Endothelial cell of umbilical vein (primary cell): ENCODE data around the gene SMG5. TPM values are rescaled to one million over a fixed set of nuclear protein-coding genes. Genes with fewer than 3 reads are reported as not detected.

ENCODE experiments used
- BruUV-seq: library from RNA; stranded (reverse); fragments of 400-500 nt; replicated peaks from 2 replicates; lab custom pipeline; 2021; lab: Mats Ljungman, UMichigan
- CTCF ChIA-PET: fragments of 300-600, 350-600 bp; sonication (Branson Sonifier 250); formaldehyde crosslinking; loops from one replicate; lab custom pipeline; 2021; ENCODE audit warnings: antibody characterized with exemption, inconsistent platforms; lab: Charles Lee
- POLR2A ChIA-PET: fragments of 300-600, 350-600 bp; sonication (Branson Sonifier 250); formaldehyde crosslinking; loops from one replicate; lab custom pipeline; 2021; ENCODE audit warnings: antibody characterized with exemption, inconsistent platforms; lab: Charles Lee
- DNase-seq: peaks from one replicate; pipeline ENCODE4 v3.0.0-alpha.2; 2011; ENCODE audit warnings: low read depth, low spot score
- FAIRE-seq: peaks from 2 replicates; lab custom pipeline; 2011; peaks lifted over from hg19 to GRCh38; lab: Jason Lieb, UNC
- H2AFZ ChIP-seq: 2 replicates; pipeline ENCODE4 v1.6.0; 2012; ENCODE audit warnings: low read depth, low read length, control low read depth, inconsistent platforms
- H3K27ac ChIP-seq: 2 replicates; pipeline ENCODE4 v1.5.1; 2011; ENCODE audit warnings: low read depth, mild to moderate bottlenecking, control low read depth, low read length, moderate library complexity; ENCODE audit not compliant: insufficient read depth
- H3K27me3 ChIP-seq, 2 experiments: 2 replicates each; pipeline versions ENCODE4 v1.6.0 to v1.6.1; 2011; ENCODE audit warnings: low read length in 2 of 2, mixed read lengths in 1 of 2; ENCODE audit not compliant: control insufficient read depth in 2 of 2, insufficient read depth in 2 of 2
- H3K36me3 ChIP-seq, 2 experiments: 2 replicates in 1 of 2; 3 replicates in 1 of 2; pipeline ENCODE4 v1.5.1; 2011; ENCODE audit warnings: low read length in 2 of 2, mild to moderate bottlenecking in 1 of 2, moderate library complexity in 1 of 2; ENCODE audit not compliant: control insufficient read depth in 2 of 2, insufficient read depth in 2 of 2; ENCODE audit errors: extremely low read depth in 1 of 2
- H3K4me1 ChIP-seq: 3 replicates; pipeline ENCODE4 v1.5.1; 2011; ENCODE audit warnings: mild to moderate bottlenecking, low read length; ENCODE audit not compliant: control insufficient read depth, insufficient read depth; ENCODE audit errors: extremely low read depth
- H3K4me2 ChIP-seq: 2 replicates; pipeline ENCODE4 v1.6.1; 2011; ENCODE audit warnings: low read length, control low read depth, mixed read lengths; ENCODE audit not compliant: insufficient read depth
- H3K4me3 ChIP-seq, 3 experiments: fragments of 200-600 bp in 1 of 3; sonication (generic), shearing (Covaris generic) in 1 of 3; replicated peaks in 1 of 3; 2 replicates each; pipeline ENCODE4 v1.5.1; 2011 to 2016; ENCODE audit warnings: control low read depth in 3 of 3, low read length in 3 of 3, mild to moderate bottlenecking in 2 of 3, inconsistent platforms in 1 of 3, low read depth in 1 of 3, moderate library complexity in 1 of 3; ENCODE audit not compliant: insufficient read depth in 1 of 3
- H3K79me2 ChIP-seq: 2 replicates; pipeline ENCODE4 v1.6.0; 2012; ENCODE audit warnings: low read length, inconsistent platforms; ENCODE audit not compliant: control insufficient read depth, insufficient read depth
- H3K9ac ChIP-seq: replicated peaks from 2 replicates; pipeline ENCODE3; 2011; ENCODE audit warnings: low read length, control low read depth; ENCODE audit not compliant: insufficient read depth; ENCODE audit errors: extremely low read depth
- H3K9me1 ChIP-seq: replicated peaks from 3 replicates; pipeline ENCODE4 v1.6.0; 2011; ENCODE audit warnings: mild to moderate bottlenecking, low read length; ENCODE audit not compliant: control insufficient read depth, insufficient read depth; ENCODE audit errors: extremely low read depth
- H3K9me3 ChIP-seq: replicated peaks from 2 replicates; pipeline ENCODE4 v1.5.1; 2012; ENCODE audit warnings: low read length, inconsistent platforms; ENCODE audit not compliant: control insufficient read depth, insufficient read depth
- H4K20me1 ChIP-seq: replicated peaks from 2 replicates; pipeline ENCODE3; 2011; ENCODE audit warnings: mild to moderate bottlenecking, low read length; ENCODE audit not compliant: control insufficient read depth, insufficient read depth; ENCODE audit errors: extremely low read depth
- CTCF ChIP-seq, 2 donors: IDR thresholded peaks; 1 replicate in 1 of 2; 2 replicates in 1 of 2; pipeline ENCODE4 v1.5.1; 2011; ENCODE audit warnings: low read length in 2 of 2, mild to moderate bottlenecking in 2 of 2, moderate library complexity in 2 of 2, control low read depth in 1 of 2, inconsistent platforms in 1 of 2, low read depth in 1 of 2; ENCODE audit not compliant: insufficient read depth in 1 of 2; ENCODE audit errors: extremely low read depth in 1 of 2
- EZH2 ChIP-seq: IDR thresholded peaks from 2 replicates; pipeline ENCODE4 v1.6.1; 2012; ENCODE audit warnings: borderline replicate concordance, low read depth, mild to moderate bottlenecking, moderate library complexity, low read length, inconsistent platforms; ENCODE audit not compliant: severe bottlenecking
- FOS ChIP-seq: IDR thresholded peaks from 2 replicates; pipeline ENCODE4 v1.6.1; 2011; ENCODE audit warnings: mild to moderate bottlenecking, low read length, moderate library complexity, borderline replicate concordance; ENCODE audit not compliant: insufficient read depth
- GATA2 ChIP-seq: IDR thresholded peaks from 2 replicates; pipeline ENCODE4 v1.7.0; 2011; ENCODE audit warnings: low read depth, mild to moderate bottlenecking, moderate library complexity, mixed read lengths, low read length; ENCODE audit not compliant: insufficient read length, insufficient read depth
- JUN ChIP-seq: IDR thresholded peaks from 2 replicates; pipeline ENCODE4 v1.6.1; 2011; ENCODE audit warnings: borderline replicate concordance, low read depth; ENCODE audit not compliant: insufficient read length, insufficient read depth
- MYC ChIP-seq: IDR thresholded peaks from one replicate; pipeline ENCODE4 v1.6.1; 2011; ENCODE audit warnings: mild to moderate bottlenecking, low read depth, low read length
- POLR2A ChIP-seq: IDR thresholded peaks from 2 replicates; pipeline ENCODE4 v1.6.1; 2012; ENCODE audit warnings: low read depth, mild to moderate bottlenecking, control low read depth, low read length
- POLR2AphosphoS5 ChIP-seq: IDR thresholded peaks from 2 replicates; pipeline ENCODE4 v1.6.1; 2012; ENCODE audit warnings: low read depth, mild to moderate bottlenecking, control low read depth, low read length, moderate library complexity; ENCODE audit not compliant: insufficient read depth
- dilution Hi-C: fragments of 300-500 bp; cut with MboI; formaldehyde crosslinking; loops from one replicate; pipeline ENCODE4 v1.15.0; 2019; ENCODE audit warnings: low sequenced_read_pairs; ENCODE audit not compliant: extremely low pct_ligation_motif_present
- intact Hi-C: fragments of 100-400 bp; cut with micrococcal nuclease; formaldehyde crosslinking; loops from one replicate; pipeline ENCODE4 v1.10.0; 2022
- polyA plus RNA-seq, 4 experiments: library from polyadenylated mRNA; depleted of rRNA in 3 of 4; stranded (reverse) in 3 of 4; unstranded in 1 of 4; fragments of >200 nt; gene quantifications; 2 replicates each; pipeline versions ENCODE4 v1.2.1 to v1.2.3, GENCODE V29; 2011 to 2012; ENCODE audit warnings: missing spikeins in 1 of 4
- total RNA-seq: library from RNA; stranded (reverse); gene quantifications from 2 replicates; pipeline ENCODE4 v1.2.3, GENCODE V29; 2021
- TF ChIP-seq, protein P1 (sequence below): IDR thresholded peaks from 2 replicates; pipeline ENCODE4 v1.6.1; 2011; ENCODE audit not compliant: insufficient read depth, insufficient read length

The SMG5 gene
- total and polyA plus RNA-seq, 2 donors (not counting 3 experiments of a cell fraction or from before 2014, with no cell fraction given) = 37.4 to 82.6 TPM

DNA sequence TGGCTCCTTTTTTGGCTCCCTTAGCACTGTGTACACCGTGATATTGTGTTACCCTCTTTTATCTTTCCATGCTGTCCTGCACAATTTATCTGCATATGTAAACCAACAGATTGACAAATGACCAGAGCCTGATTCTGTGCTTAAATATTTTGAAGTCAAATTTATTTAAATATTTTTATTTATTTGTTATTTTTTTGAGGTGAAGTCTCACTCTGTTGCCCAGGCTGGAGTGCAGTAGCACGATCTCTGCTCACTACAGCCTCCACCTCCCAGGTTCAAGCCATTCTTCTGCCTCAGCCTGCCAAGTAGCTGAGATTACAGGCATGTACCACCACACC is 57.0 kb downstream of the SMG5 start:
- Histone ChIP-seq H3K79me2 (peaks cover 6% of the 10 kb centered on the region), H3K9me1 (no peaks in the 10 kb centered on the region), H3K4me2 (no peak overlapping the region), H3K27ac (no peak overlapping the region), H3K4me1 (peaks cover 6% of the 10 kb centered on the region), H3K4me3 (no peak overlapping the region), H3K27me3 (no peaks in the 10 kb centered on the region), H3K36me3 (peaks cover 5 to 18% of the 10 kb centered on the region in 2 experiments), H2AFZ (no peak overlapping the region), H3K9ac (no peak overlapping the region), H3K9me3 (no peaks in the 10 kb centered on the region), H4K20me1 (no peaks in the 10 kb centered on the region)
- ChIA-PET POLR2A (interaction anchor here (0.7 to 1.3 kb wide), 5 partner anchors 13 to 78 kb away, joined by 3 to 10 read pairs (median 5); partner anchors contain the start of gene PMF1), CTCF (interaction anchor here (0.6 to 8.8 kb wide), 41 partner anchors 8 to 258 kb away, joined by 3 to 489 read pairs (median 6); partner anchors contain the start of genes BGLAP, CCT3, MEX3A and PAQR6)
- TF ChIP-seq, protein P1, sequence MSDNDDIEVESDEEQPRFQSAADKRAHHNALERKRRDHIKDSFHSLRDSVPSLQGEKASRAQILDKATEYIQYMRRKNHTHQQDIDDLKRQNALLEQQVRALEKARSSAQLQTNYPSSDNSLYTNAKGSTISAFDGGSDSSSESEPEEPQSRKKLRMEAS = no peak
- TF ChIP-seq MYC = no peak
- no peak for TF ChIP-seq POLR2AphosphoS5
- TF ChIP-seq FOS = no peak
- no peak for TF ChIP-seq EZH2
- no peak for TF ChIP-seq POLR2A
- TF ChIP-seq GATA2 = no peak
- TF ChIP-seq JUN = no peak
- no peak for TF ChIP-seq CTCF (IDR thresholded peaks at IDR 0.05; ENCODE audit: extremely low read depth in 1 of 2, insufficient read depth in 1 of 2, low read depth in 1 of 2, low read length in 2 of 2)
- no peak for DNase-seq
- intact Hi-C loops = loop anchor here (1.0 to 5.0 kb wide), 4 partner anchors 33 to 135 kb away; partner anchors contain the start of gene SLC25A44
- no TSS peak for BruUV-seq
- dilution Hi-C loops = loop anchor here (10.0 kb wide), 1 partner anchor 91 kb away; no protein-coding TSS in a partner anchor
- FAIRE-seq = no peak
